ENCODE data around the gene AMIGO1.
"Not testable (repeated sequence)": the region's sequence is repeated elsewhere in the genome, so short reads cannot be mapped to it uniquely, and the experiment has no call there.

Gene AMIGO1

DNA sequence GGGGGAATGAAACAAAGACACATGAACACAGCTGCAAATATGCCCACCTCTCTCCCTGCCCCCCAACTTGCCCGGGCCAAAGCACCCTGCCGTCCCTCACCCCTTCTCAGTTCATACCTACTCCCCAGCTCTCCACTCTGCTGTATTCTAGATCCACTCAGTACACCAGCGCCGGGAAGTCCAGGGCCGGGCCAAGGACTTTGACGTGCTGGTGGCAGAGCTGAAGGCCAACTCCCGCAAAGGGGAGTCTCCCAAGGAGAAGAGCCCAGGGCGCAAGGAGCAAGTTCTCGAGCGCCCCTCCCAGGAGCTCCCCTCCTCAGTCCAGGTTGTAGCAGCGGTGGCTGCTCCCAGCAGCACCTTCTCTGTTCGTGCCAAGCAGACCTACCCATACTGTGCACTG, 20.8 kb downstream of the AMIGO1 start:
- H3K27ac ChIP-seq, result no peak overlapping the region
- DNase-seq (ENCODE audit: low read depth, low spot score), result no peak

DNA sequence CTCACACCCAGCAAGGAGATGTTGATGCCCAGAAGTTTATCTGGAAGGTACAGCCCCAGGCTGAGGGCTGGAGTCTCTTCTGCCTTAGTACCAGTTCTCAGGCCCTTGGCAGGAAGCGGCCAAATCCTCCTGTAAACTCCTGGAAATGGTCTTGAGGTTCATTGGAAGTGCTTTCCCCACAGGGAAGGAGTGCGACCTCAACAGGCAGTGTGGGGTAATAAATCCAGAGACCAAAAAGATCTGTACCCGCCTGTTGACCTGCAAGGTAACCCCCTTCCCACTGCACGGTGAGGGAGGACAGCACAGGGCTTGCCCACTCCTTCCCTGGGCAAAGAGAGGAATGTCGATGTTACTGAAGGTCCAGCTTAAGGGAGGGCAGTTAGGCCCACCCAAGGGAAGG, 21.3 kb downstream of the AMIGO1 start:
- no peak overlapping the region for H3K27ac ChIP-seq
- DNase-seq (ENCODE audit: low read depth, low spot score), result no peak

DNA sequence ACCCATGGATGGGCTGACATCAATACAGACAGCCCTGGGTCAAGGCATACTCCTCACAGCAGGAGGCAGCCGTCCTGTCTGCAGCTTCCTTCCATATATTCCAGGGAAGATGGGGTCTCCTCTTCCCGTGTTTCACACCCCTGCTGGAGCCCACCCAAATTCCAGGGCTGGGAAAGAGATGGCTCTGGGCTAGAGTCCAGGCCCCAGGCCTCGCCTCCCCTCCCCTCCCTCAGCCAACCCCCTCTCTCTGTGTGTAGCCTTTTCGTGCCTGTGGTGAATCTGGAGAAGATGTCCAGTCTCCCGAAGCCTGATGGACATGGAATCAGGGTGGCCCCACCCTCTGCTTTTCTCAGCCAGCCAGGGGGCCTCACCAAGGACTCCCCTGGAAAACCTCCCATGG, 22.3 kb downstream of the AMIGO1 start:
- DNase-seq (ENCODE audit: low read depth, low spot score), result no peak
- H3K27ac ChIP-seq, result no peak overlapping the region

DNA sequence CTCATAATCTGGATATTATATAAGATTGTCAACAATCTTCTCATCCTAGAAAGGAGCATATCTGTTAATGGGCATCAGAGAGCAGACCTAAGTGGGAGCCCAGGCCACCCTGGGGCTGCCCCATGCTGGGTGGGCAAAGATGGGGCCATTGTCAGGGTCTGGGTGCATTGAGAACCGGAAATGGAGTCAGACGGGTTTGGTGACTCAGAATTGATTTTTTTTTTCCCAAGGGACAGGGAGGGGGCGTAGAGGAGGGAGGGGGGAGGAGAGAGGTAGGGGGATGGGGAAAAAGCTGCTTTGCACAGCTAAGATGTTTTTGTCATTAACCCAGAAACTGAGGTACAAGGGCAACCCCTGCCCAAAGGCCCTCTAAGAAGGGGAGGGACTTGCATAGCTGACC, 24.5 kb downstream of the AMIGO1 start:
- H3K27ac ChIP-seq, result no peak overlapping the region
- DNase-seq (ENCODE audit: low read depth, low spot score), result no peak

DNA sequence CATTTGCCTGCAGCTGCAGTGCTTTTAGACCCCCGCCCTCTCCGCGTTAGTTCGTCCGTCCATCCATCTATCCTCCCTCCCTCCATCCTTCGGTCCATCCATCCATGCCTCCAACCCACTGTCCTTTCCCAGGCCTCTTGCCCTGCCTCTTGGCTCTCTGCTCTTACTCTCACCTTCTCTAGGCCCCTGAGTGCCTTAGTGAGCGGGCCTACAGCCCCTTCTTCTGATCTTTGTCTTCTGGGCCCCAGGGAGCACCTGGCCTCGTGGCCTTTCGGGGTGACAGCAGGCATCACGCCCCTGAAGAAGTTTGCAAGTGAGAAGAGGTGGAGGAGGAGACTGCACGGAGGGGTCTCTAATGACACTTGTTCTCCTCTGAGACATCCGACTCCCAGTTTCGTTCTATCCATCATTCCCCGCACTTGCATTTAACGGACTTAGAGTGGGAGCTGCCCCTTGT, 25.0 kb downstream of the AMIGO1 start:
- DNase-seq (ENCODE audit: low read depth, low spot score), result no peak
- H3K27ac ChIP-seq, result no peak overlapping the region

DNA sequence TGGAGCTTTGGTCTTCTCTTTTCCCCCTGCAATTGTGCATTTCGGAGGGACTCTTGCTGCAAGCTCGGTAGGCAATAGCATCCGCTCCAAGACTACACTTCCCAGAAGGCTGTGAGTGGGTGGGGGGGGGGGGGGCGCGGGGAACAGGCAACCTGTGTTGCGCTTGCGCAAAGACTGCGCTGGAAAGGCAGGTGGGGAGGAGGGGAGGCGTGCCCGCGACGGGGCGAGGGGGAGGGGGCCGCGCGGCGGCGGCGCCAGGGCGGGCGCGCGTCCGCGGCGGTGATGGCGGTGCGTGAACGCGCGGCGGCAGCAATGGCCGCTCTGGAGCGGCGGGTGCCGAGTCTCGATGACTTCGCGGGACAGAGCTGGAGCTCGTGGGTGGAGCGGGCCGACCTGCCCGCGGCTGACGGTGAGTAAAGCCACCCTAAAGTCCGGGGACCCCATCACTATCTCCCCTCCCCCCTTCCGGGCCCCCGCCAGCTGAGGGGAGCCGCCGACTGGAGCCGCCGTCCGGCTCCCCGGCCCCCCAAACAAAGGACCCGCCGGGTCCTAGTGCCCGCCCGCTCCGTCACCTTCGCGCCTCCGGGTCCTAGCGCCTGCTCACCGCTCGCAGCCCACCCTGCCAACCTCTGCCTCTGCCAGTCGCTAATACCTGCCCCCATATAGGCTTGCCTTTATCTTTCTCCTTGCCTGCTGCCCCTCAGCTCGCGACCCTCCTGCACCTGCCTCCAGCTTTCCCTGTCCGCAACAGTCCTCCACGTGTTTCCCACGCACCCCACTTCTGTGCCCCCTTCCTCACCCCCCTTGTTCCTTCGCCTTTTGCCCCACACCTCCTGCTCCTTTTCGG, 25.6 kb downstream of the AMIGO1 start, which contains the start of gene ATXN7L2:
Gene ATXN7L2, plus strand, starts transcription at position 234 of the 847 bp plus-strand sequence. Its CDS starts 49 bp downstream, at position 283.
- peak within 1 kb of the TSS; percentile 52 for H3K27ac ChIP-seq
- peak; percentile 37 for DNase-seq (ENCODE audit: low read depth, low spot score)

DNA sequence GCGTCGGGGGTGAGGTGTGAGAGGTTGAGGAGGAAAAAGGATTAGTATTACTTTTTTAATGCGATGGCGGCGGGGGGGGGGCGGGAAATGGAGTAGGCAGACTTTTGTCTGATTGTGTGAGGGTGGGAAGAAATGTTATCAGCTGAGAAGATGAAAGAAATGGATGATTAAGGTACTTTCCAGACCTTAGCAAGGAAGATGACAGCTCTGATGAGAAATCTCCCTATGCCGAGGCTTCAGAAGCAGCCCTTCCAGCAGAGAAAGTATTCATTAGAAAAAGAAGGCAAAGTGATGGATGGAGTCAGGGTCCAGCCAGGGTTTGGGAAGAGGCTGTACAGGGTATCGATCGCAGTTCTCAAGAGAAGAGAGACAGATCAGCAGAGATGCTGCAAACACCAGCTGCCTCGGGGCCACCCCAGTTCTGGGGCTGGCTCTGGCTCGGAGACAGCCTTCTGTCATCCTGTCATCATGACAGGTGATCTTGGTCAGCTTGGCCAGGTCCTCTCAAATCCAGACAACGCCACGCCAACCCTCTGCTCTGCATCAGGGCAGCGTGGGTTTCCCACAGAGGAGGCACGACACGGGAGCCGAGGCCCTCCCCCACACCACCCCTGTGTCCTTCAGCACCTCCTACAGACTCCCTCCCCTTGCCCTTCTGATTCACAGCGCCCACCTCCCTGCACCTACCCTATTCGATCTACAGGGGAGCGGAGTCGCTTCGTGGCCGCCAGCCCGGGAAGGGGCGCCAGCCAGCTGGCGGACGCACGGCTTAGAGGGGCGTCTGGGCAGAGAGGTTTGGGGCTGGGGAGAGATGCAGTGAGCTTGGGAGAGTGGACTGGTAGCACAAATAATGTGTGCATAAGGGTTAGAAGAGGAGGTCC, 26.5 kb downstream of the AMIGO1 start:
- H3K27ac ChIP-seq, result no peak overlapping the region
- no peak for DNase-seq (ENCODE audit: low read depth, low spot score)

DNA sequence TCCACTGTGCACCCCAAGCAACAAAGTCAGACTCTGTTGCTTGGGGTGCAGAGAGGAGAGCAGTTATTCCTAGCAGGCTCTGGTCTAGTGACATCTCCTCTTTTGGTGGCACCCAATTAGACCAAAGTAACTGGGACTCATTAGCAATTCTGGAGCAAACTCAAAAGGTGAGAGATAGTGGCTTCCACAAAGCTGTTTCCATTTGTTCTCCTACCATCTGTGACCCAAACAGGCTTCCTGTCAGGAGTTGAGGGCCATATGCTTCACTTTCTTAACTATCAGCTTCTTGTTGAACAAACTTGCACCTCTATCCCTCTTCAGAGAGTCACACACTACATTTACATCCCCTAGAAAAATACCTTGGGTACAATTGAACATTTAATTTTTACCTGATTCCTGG, 27.3 kb downstream of the AMIGO1 start:
- no peak for DNase-seq (ENCODE audit: low read depth, low spot score)
- H3K27ac ChIP-seq, result no peak overlapping the region

DNA sequence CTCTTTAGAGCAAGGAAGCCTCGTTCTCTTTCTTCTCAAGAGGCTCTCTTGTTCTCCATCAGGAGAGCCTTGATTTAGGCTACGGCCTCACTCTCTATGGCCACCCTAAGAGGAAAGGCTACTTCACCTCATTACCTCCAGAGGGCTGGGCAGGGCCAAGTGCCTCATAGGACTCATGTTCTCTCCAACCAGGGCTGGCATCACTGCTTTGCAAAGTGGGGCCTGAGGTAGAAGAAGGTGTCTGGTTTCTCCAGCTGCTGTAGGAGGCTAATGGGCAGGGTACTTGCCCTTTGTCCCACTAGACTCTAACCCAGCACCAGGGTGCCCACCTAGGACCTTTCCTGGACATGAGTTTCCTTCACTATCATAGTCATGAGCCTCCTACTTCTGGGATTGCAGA, 27.9 kb downstream of the AMIGO1 start:
- no peak for DNase-seq (ENCODE audit: low read depth, low spot score)
- H3K27ac ChIP-seq, result no peak overlapping the region

DNA sequence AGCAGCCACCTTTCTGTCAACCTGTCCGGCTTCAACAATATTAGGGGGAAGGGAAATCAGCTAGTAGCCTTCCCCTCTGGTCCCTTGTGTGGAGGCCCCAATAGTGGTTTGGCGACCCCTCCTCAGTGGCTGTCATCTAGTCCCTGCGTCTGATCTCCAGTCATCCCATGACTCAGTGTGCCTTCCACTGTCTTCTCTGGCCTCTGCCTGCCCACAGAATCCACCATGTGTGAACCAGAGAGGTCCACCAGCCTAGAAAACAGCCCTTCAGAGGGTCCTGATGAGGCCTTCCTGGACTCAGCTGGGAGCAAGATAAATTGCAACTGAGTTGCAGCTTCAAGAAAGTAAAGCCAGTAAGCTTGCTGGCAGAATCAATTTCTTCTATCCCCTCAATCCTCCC, 29.6 kb downstream of the AMIGO1 start:
- H3K27ac ChIP-seq, result no peak overlapping the region
- no peak for DNase-seq (ENCODE audit: low read depth, low spot score)

DNA sequence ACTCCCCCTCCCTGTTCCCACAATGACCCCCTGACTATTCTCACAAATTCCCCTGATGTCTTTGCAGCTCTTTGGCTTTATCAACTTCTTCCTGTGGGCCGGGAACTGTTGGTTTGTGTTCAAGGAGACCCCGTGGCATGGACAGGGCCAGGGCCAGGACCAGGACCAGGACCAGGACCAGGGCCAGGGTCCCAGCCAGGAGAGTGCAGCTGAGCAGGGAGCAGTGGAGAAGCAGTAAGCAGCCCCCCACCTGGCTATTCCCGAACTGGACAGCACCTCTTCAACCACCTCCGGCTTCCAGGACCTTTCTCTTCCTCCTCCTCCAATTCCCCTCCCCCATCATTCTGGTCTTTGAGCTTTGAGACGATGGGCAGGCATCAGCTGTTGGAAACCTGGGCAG, 30.2 kb downstream of the AMIGO1 start:
- no peak overlapping the region for H3K27ac ChIP-seq
- no peak for DNase-seq (ENCODE audit: low read depth, low spot score)

DNA sequence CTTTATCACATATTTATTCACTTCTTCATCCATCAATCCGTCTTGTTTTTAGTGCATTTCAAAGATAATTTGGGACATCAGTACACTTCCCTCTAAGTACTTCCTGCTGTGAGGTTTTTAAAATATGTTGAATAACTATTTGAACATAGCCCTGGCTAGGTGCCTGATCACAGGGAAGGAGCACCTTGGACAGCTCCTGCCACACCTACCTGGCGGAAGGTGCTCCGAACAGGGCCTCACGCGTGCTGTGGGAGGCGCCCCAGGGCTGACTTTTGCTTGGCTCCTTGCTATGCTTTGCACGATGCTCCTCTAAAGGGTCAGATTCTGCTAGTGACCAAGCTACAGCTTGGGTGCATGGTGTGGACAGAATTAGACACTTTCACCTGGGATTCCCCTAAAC, 30.7 kb downstream of the AMIGO1 start:
- no peak overlapping the region for H3K27ac ChIP-seq
- DNase-seq (ENCODE audit: low read depth, low spot score), result no peak

DNA sequence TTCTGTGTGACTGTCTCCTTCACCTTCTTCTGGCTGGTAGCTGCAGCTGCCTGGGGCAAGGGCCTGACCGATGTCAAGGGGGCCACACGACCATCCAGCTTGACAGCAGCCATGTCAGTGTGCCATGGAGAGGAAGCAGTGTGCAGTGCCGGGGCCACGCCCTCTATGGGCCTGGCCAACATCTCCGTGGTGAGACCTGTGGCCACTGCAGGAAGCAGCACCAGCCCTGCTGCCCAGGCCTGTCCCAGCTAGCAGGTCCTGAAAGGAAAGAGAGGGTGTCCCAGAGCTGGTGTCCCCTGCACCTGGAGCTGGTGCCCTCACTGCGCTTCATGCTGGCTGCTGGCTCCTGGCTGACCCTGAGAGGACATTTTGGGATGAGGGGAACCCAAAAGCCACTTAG, 31.7 kb downstream of the AMIGO1 start:
- no peak for DNase-seq (ENCODE audit: low read depth, low spot score)
- H3K27ac ChIP-seq, result no peak overlapping the region

DNA sequence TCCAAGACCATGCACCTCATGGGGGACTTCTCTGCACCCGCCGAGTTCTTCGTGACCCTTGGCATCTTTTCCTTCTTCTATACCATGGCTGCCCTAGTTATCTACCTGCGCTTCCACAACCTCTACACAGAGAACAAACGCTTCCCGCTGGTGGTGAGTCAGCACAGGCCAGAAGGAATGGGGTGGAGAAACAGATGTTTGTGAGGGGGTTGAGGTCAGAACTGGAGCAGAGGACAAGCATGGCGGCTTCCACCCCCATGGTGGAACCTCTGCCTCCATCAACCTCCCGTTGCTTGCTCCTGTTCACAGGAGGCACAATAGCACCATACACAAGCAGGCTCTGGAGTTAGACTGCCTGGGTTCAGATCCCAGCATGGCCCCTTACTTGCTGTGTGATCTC, 32.7 kb downstream of the AMIGO1 start:
- no peak overlapping the region for H3K27ac ChIP-seq
- no peak for DNase-seq (ENCODE audit: low read depth, low spot score)

DNA sequence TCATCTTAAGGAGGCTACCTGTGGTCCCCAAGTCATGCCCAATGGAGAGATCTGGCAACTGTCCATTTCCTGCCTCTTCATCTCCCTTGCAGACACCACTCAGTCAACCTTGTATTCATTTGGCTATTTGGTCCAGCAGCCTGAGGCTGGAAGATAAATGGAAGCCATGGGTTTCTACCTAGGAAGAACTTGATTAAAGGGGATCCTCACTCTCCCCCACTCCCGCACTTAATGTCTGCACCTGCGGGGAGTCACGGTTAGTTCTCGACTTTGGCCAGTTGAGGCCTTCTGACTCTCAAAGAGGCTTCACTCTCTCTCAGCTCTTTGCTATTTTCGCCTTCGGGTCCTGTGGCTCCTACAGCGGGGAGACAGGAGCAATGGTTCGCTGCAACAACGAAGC, 34.3 kb downstream of the AMIGO1 start:
- no peak for DNase-seq (ENCODE audit: low read depth, low spot score)
- H3K27ac ChIP-seq, result no peak overlapping the region

DNA sequence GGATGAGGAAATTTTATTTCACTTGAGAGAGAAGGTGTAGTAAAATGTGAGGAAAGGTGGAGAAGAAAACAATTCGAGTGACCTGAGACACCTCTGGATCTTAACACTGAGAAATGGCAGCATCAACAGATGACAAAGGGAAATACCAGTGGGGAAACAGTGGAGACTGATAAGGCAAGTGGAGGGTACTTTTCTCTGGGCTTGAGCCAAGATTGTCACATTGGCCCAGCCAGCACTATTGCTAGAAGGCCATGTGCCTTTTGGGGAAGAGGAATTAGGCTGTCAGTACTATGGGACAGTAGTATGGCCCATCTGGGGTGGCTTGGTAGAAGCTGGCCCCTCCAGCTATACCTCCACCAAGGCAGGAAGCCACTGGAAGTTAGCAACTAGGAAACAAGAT, 34.8 kb downstream of the AMIGO1 start:
- no peak overlapping the region for H3K27ac ChIP-seq
- no peak for DNase-seq (ENCODE audit: low read depth, low spot score)

DNA sequence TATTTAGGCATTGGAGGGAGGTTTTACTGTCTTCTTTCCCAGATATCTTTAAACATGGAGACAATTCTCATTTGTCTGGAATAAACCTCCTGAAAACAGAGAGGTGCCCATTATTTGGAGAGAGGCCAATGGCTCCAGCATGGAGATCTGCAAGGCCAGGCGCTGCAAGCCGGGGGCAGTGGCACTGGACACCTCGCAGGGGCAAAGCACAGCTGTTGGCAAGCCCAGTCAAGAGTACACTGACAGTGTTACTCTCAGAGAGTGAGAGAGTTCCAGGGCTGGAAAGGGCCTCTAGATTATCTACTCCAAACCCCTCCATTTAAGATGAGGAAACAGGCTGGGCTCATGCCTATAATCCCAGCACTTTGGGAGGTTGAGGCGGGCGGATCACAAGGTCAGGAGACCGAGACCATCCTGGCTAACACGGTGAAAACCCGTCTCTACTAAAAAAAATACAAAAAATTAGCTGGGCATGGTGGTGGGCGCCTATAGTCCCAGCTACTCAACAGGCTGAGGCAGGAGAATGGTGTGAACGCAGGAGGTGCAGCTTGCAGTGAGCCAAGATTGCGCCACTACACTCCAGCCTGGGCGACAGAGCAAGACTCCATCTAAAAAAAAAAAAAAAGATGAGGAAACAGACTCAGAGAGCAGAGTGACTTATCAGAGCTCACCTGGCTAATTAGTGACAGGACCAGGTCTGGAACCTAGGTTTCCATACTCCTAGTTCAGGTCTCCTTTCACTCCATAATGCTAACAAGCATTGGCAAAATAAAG, 36.1 kb downstream of the AMIGO1 start:
- H3K27ac ChIP-seq; DNase-seq (ENCODE audit: low read depth, low spot score): not testable (repeated sequence)

DNA sequence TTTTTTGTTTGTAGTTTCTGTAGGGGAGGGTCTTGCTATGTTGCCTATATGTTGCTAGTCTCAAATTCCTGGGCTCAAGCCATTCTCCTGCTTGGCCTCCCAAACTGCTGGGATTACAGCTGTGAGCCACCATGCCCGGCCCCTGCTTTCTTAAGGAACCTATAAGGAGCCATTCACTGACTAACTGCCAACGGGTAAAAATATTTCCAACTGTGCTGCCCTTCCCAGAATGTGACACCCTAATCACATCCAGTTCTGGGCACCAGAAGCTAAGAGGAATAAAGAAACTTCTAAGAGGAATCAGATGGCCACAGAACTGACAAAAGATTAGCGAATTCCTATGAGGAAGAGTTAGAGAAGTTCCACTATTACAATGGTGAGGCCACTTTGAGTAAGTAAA, 36.7 kb downstream of the AMIGO1 start:
- no peak for DNase-seq (ENCODE audit: low read depth, low spot score)
- H3K27ac ChIP-seq, result no peak overlapping the region

DNA sequence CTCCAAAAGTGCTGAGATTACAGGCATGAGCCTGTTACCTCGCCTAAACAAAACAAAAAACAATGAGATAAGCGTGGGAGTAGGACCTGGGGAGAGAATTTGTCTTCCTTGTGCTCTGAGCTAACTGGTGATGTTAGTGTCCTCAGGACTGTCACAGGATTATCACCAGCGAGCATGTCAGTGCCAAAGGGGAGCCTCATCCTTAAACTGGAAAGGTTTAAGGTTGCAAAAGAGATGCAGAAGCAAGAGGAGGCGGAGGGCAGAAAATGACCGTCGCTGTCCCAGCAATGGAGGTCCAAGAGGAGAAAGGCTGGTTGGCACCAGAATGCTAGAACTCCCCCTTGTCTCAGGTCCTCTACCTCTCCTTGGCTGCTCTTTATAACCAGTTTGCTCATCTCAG, 39.3 kb downstream of the AMIGO1 start:
- no peak for DNase-seq (ENCODE audit: low read depth, low spot score)
- H3K27ac ChIP-seq, result no peak overlapping the region

DNA sequence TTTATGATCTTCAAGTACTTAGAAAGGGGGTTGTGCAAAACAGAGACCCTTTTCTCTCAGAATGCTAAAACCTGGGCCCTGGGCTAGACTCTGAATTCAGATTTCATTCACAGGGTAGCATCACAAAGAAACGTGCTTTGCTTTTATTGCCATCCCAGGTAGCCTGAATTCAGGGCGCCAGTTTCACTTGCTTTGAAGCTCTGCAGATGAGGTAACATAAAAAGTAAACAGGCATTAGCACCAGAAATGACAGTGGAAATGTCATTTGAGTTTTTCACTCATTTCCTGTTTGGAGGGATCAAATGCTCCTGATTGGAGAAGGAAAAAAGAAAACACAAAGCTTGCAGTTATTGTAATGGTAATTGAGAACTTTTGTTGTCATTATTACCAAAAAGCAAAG, 40.6 kb downstream of the AMIGO1 start:
- H3K27ac ChIP-seq, result no peak overlapping the region
- no peak for DNase-seq (ENCODE audit: low read depth, low spot score)

DNA sequence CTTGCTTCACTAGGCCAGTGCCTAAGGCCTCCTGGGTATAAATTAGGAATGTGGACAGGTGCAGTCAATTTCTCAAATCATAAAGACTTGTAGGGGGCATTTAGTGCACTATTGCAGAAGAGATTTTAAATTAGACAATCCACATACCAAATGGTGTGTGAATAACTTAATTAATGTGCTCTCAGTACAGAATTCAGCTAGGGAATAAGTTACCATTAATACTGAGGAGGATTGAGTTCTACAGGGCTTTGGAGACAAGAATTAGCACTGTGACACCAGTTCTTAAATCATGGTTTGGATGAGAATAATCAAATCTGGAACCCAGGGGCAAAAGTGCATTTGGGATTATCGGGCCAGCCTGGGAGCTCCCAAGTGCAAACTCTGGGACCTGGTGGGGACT, 41.5 kb downstream of the AMIGO1 start:
- H3K27ac ChIP-seq, result no peak overlapping the region
- no peak for DNase-seq (ENCODE audit: low read depth, low spot score)
